Activated CD4-positive, alpha-beta T cell treated with anti-CD3 and anti-CD28 coated beads for 1 hour (primary cell): ENCODE data around the gene WSCD2.

Experiments
- DNase-seq: peaks from one replicate; pipeline ENCODE4 v3.0.0-alpha.2; 2020

The WSCD2 gene

GRCh38 chr12:108129017-108129812, at the start of gene WSCD2:
Gene WSCD2 (plus strand): TSS chr12:108129288. CDS start chr12:108195833, 66,545 bp downstream.
- DNase-seq: no peak

GRCh38 chr12:108079721-108080120, 49.4 kb upstream of the WSCD2 start:
- no peak for DNase-seq

DNA sequence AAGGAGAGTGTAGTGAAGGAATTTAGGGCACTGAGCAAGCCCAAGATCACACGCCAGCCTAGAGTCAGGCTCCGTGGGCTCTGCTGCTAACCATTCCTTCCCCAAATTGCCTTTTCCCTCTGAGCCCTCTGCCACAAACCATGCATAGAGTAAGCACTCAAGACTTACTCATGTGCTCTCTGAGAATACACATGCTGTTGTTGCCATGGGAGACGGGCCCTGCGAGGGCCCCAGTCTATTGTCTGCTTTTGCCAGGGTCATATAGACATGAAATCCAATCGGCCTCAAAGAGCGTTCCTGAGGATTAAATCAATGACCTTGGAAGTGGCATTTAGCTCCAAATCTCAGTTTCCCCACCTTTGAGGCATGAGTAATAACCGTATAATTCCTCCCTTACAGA, 48.7 kb upstream of the WSCD2 start:
- no peak for DNase-seq

DNA sequence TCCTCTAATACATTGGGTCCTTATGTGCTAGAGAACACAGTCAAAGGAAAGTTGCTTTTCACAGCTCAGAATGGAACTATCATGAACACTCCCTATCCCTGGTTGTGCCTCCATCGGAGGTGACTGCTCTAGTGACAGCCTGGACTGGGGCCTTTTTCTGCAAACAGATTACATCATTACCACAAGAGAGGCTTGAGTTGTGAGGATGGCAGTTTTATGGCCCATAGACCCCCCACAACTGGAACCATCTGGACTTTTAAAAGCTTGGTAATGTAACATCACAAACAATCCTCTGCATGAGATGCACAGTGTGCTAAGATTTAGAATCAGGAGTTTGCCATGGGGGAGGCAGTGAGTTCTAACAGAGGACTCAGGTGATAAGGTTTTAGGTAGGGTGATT, 46.6 kb upstream of the WSCD2 start:
- no peak for DNase-seq

DNA sequence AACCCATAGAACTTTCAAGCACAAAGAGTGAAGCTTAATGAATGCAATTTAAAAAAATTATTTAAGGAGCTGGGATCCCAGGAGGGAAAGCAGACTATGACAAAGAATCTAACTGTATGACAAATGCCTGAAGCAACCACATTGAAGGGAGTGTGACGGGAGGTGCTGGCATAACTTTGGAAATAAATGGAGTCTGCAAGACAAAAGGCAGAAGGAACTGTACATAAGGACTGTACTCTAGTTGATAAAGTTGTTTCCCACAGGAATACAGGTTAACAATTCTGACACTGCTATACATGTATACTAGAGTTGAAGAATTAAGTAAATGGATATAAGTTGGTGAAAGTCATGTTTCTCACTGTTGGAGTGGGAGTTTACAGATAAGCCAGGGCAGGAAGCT, 41.2 kb upstream of the WSCD2 start:
- no peak for DNase-seq

GRCh38 chr12:108090107-108090899, 38.8 kb upstream of the WSCD2 start:
- DNase-seq: no peak

- no peak for DNase-seq
Measured at GRCh38 chr12:108090932-108091678, 38.0 kb upstream of the WSCD2 start.

DNA sequence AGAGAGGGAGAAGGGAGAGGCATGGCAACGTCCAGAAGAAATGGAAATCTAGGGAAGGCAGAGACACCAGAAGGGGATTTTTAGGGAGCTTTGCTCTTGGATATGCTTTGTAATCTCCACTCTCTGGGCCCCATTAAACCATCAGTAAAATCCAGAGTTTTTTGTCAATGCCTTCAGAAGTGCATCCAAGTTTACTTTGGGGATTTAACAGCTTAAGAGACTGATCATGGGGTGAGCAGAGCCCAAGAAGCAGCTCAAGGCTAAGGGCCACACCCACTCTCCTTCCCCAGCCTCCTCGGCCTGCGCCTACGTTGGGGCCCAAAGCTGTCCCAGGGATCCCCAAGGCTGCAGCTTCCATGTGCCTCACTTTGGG, 37.4 kb upstream of the WSCD2 start:
- DNase-seq: no peak

- no peak for DNase-seq
Measured at GRCh38 chr12:108093209-108093608, 35.9 kb upstream of the WSCD2 start.

DNA sequence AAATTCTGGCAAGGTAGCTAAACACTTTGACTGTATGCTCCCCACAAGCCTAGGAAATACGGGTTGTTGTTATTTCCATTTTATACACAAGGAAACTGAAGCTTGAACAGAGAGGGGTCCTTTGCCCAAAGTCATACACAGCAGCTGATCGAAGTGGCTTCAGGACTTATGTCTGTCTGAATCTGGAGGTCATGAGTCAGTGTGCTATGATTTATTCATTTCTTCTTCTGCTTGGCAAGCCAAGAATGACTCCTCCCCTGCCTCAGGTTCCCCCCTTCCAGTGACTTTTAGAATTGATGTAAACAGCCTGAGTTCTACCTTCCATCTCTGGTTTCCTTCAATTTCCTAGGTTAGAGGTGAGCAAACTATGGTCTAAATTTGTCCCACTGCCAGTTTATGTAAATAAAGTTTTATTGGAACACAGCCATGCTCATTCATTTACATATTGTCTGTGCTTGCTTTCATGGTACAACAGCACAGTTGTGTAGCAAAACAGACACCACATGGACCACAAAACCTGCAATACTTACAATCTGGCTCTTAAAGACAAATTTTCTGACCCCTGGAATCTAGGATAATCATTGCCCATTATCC, 34.9 kb upstream of the WSCD2 start:
- no peak for DNase-seq

GRCh38 chr12:108097160-108097911, 31.8 kb upstream of the WSCD2 start:
- no peak for DNase-seq

- DNase-seq: no peak
Measured at GRCh38 chr12:108098374-108098773, 30.7 kb upstream of the WSCD2 start.

DNA sequence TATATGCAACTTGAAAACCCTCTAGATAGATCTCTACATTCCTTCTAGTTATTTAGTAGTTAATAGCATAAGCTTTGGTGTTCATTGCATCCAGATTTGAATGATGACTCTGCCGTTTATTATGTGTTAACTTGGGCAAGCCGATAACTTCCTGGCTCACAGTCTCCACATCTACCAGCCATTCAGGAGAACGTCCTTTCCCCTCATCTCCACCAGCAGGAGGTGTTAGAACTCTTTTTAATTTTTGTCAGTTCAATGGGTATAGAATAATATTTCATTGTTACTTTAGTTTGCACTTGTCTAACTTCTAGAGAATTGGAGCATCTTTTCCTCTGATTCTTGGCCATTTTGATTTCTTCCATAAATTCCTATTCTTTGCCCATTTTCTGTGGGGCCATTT, 30.0 kb upstream of the WSCD2 start:
- no peak for DNase-seq

DNA sequence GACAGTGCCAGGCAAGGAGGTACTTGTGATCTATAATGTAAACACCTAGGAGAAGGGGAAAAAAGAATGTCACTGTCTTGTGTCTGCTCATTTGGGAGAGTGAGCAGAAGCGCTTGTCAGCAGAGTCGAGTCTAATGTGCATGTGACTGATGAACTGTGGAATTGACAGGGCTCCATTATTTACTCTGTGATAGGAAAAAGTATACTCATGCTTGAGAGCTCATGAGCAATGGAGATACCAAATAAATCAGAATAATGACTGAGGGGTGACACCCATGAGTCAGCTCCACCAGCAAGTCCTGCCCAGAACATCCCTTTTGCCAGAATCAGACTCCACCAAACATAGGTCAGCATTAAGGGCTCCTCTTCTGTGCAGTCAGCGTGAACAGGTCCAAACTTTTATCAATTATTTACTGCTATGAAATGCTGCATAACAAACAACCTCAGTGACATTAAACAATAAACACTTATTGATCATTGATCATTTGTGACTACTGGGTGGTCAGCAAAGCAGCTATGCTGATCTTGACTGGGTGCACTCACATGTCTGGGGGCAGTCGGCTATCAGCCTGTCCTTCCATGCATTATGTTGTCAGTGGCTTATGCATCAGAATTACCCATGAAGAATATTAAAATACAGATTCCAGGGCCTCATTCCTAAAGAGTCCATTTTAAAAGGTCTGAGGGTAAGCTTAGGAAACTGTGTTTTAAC, 29.2 kb upstream of the WSCD2 start:
- no peak for DNase-seq

GRCh38 chr12:108101605-108102175, 27.4 kb upstream of the WSCD2 start:
- no peak for DNase-seq

GRCh38 chr12:108102363-108102762, 26.7 kb upstream of the WSCD2 start:
- DNase-seq: no peak

- no peak for DNase-seq
Measured at GRCh38 chr12:108103087-108103486, 26.0 kb upstream of the WSCD2 start.

DNA sequence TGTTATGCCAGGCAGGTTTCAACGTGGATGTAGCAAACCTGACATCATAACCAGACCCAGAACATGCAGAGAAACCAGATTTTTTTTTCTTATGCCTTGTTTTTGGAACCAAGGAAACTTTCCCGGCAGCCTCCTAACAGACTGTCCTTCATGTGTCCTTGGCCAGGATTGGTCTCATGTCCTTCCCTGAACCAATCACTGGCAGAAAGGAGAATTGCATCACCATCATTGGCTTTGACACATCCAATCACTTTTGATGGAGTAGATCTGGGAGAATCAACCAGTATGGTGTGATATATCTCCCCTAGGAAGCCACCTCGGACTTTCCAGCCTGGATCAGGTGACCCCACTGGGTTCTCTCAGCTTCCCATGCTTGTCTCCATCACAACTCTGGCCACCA, 25.6 kb upstream of the WSCD2 start:
- no peak for DNase-seq

- DNase-seq: no peak
Measured at GRCh38 chr12:108104657-108105056, 24.4 kb upstream of the WSCD2 start.

DNA sequence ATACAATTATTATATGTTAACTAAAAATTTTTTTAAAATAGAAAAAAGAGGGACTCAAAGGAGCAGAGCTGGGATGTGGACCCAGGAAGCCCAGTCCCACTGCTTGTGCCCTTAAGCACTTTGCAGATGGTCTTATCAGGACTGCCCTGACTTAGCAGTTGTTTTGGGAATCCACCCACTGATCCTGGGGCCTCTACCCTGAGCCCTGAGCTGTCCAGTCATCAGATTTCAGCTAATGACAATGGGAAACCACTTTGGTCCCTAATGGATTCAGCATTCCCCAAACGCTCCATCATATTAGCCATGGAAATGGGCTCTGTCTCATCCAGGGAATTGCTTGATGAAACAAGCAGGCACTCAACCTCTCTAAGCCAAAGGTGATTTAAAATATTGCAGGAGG, 22.5 kb upstream of the WSCD2 start:
- DNase-seq: no peak

GRCh38 chr12:108107293-108107692, 21.8 kb upstream of the WSCD2 start:
- DNase-seq: no peak
